HCEC 1CT (cell line): ENCODE data around the gene LPAR5.

Experiments used
- DNase-seq: peaks from one replicate; pipeline ENCODE4 v3.0.0-alpha.2; 2017

LPAR5 gene

GRCh38 chr12:6635856-6636531, at the start of gene LPAR5:
TSS of gene LPAR5 (minus strand) at chr12:6635959. CDS start at chr12:6621248, 14,711 bp downstream.
- DNase-seq = no peak

- peak; percentile 33 for DNase-seq
Measured at GRCh38 chr12:6684609-6685008, 48.9 kb upstream of the LPAR5 start.

GRCh38 chr12:6676962-6677361, 41.2 kb upstream of the LPAR5 start:
- DNase-seq = no peak

GRCh38 chr12:6672143-6672542, 36.4 kb upstream of the LPAR5 start:
- DNase-seq = no peak

GRCh38 chr12:6667559-6668210, 31.9 kb upstream of the LPAR5 start:
- DNase-seq = no peak

- no peak for DNase-seq
Measured at GRCh38 chr12:6666211-6666610, 30.5 kb upstream of the LPAR5 start.

GRCh38 chr12:6664902-6665301, 29.1 kb upstream of the LPAR5 start:
- DNase-seq = peak; percentile 25

- peak; percentile 100 for DNase-seq
Measured at GRCh38 chr12:6662906-6663742, 27.4 kb upstream of the LPAR5 start, which contains the start of gene ING4. TSS of gene ING4 (minus strand) at chr12:6663119. CDS start at chr12:6663101, 18 bp downstream.

- DNase-seq = no peak
Measured at GRCh38 chr12:6662602-6662905, 26.8 kb upstream of the LPAR5 start.

GRCh38 chr12:6653987-6654386, 18.2 kb upstream of the LPAR5 start:
- DNase-seq = no peak

- no peak for DNase-seq
Measured at GRCh38 chr12:6653342-6653741, 17.6 kb upstream of the LPAR5 start.

- no peak for DNase-seq
Measured at GRCh38 chr12:6652391-6652790, 16.6 kb upstream of the LPAR5 start.

- DNase-seq = no peak
Measured at GRCh38 chr12:6650832-6651231, 15.1 kb upstream of the LPAR5 start.

- DNase-seq = no peak
Measured at GRCh38 chr12:6647083-6647604, 11.4 kb upstream of the LPAR5 start, which contains the start of gene ACRBP. TSS of gene ACRBP (minus strand) at chr12:6647432. CDS start at chr12:6647366, 66 bp downstream.

- no peak for DNase-seq
Measured at GRCh38 chr12:6646276-6647082, 10.7 kb upstream of the LPAR5 start.

GRCh38 chr12:6644903-6645302, 9.1 kb upstream of the LPAR5 start:
- DNase-seq = no peak

- no peak for DNase-seq
Measured at GRCh38 chr12:6644257-6644596, 8.5 kb upstream of the LPAR5 start.

GRCh38 chr12:6643569-6644256, 8.0 kb upstream of the LPAR5 start:
- DNase-seq = no peak

- DNase-seq = no peak
Measured at GRCh38 chr12:6641131-6641530, 5.4 kb upstream of the LPAR5 start.

GRCh38 chr12:6640497-6640896, 4.7 kb upstream of the LPAR5 start:
- no peak for DNase-seq

- no peak for DNase-seq
Measured at GRCh38 chr12:6639151-6639801, 3.5 kb upstream of the LPAR5 start.

GRCh38 chr12:6638305-6638704, 2.5 kb upstream of the LPAR5 start:
- no peak for DNase-seq
